Glomerular visceral epithelial cell (primary cell): ENCODE measurements around the gene LAMA3.

Experiments used
- DNase-seq: peaks from one replicate; pipeline ENCODE4 v3.0.0-alpha.2; 2016; ENCODE audit errors: extremely low spot score

Gene LAMA3

DNA sequence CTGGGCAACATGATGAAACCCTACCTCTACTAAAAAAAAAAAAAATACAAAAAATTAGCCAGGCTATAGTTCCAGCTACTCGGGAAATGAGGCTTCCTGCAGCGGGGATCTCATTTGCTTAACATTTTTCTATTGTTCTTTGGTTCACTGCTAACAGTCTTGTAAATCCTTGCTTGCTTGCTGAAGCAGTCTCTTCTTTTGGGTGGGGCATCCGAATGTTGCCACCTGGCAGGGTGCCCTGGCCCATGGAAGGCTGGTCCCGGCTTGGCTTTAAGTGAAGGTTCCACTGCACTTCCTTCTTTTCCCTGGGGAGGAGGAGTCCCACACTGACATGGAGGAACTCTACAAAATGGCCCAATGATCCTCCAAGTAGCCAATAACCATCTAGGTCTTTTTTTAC is 20.5 kb upstream of the LAMA3 start:
- DNase-seq: no peak

DNA sequence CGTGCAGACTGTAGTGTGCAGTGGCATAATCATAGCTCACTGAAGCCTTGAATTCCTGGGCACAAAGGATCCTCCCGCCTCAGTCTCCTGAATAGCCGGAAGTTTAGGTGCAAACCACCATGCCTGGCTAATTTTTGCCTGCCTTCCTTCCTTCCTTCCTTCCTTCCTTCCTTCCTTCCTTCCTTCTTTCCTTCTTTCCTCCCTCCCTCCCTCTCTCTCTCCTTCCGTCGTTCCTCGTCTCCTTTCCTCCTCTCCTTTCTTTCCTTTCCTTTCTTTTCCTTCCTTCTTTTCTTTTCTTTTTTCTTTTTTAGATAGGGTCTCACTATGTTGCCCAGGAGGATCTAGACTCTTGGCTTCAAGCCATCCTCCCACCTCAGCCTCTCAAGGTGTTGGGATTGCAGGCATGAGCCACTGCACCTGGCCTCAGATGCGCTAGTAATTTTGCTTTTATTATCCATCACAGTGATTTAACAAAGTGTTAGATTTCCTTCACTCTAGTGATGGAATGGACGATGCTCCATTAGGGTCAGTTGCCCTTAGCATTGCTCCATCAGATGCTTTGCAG is 20.0 kb upstream of the LAMA3 start:
- no peak for DNase-seq

DNA sequence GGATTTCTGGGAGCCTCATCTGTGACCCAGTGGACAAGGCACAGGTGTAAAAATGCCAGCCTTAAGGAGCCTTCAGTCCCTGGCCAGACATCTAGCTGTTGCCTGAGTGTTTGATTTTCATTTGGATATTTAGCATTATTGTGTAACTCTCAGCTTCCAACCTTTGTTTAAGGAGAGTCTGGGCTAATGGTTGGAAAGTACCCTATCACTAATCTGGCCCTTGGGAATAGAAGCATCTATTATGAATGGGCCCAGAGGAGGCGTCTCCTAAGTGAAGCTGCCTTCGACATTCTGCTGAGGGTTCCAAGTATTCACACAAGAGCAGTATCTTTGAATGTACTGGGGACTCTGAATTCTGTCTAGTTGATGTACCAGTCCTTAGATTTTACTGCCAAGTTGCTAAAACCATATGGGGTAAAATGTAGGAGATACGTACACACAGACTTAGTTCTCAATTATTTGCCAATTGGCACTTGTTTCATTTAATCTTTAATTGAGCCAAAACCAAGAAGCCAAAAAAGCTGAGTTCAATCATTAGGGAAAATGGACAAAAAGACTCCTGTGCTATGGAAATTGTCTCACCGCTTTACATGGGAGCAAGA is 19.3 kb upstream of the LAMA3 start:
- DNase-seq: no peak

DNA sequence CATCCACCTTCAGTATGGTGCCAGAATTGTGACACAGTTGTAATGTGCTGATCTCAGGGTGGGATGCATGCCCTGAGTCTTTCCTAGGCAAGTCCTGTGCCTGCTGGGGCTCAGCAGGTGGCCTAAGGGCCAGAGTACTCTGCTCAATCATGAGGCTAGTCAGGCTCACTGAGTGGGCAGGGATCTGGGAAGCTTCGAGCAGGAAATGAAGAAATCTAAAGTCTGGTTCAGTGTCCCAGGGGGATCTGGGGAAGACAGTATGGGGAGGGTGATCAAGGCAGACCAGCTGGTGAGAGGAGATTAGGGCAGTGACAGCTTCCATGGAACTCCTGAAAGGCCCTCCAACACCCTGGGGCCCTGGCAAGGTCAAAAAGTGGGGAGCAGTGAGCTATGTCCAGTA is 17.7 kb upstream of the LAMA3 start:
- no peak for DNase-seq

DNA sequence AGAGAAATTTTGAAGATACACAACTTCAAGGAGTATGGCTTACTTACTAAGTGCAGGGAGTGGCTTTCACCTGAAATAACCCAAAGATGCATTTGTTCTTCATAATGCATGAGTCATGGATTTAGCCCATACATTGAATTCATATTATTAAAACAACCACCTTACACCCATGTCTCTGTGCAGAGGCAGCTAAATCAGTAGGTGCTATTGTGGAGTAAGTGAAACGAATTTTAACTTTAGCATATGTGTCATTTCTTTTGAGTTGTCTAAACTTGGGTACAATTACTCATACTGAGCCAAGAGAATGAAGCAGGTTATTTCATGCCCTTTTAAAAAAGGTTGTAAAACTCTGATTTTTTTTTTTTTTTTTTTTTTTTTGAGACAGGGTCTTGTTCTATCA is 15.5 kb upstream of the LAMA3 start:
- no peak for DNase-seq

DNA sequence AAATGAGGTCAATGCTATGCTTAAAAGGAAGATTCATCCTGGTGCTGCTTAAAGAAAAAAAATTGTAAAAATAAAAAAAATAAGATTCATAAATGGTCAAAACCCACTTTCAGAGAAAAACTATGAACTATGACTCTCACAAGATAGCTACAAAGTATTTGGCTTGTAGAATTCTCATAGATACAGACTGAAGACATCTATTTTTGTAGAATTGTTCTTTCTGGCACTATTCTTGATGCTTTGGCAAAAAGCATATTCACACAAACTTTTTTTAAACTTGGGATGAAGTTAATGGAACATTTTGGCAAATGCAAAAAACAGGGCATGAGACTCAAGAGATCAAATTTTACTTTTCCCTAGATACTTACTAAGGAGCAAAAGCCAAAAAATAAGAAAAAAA is 14.0 kb upstream of the LAMA3 start:
- DNase-seq: no peak

DNA sequence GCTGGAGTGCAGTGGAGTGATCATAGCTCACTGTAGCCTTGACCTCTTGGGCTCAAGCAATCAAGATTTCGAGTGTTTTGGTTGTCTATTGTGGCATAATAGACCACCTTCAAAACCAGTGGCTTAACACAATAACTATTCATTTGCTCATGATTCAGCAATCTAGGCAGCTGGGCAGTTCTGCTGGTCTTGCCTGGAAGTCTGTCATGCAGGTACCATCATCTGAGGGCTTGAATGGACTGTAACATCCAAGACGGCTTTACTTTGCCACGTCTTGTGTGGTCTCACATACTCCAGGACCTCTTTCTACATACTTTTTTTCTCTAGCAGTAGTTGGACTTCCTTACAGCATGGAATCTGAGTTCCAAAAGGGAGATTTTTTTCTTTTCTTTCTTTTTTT is 13.4 kb upstream of the LAMA3 start:
- no peak for DNase-seq

DNA sequence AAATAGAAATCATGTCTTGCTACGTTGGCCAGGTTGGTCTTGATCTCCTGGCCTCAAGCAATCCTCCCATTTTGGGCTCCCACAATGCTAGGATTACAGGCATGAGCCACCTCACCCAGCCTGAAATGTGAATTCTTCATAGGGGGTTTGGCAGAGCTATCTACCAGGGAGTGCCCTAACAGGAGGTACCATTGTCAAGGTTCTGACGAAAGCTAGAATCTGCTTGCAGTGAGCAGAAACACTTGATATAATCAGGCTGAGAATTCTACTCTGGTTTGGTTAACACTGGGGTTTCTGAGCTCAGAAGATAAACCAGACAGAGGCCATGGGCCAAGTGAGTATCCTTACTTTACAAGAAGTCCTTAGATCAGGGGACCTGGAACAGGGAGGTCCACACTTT is 7.2 kb upstream of the LAMA3 start:
- no peak for DNase-seq

DNA sequence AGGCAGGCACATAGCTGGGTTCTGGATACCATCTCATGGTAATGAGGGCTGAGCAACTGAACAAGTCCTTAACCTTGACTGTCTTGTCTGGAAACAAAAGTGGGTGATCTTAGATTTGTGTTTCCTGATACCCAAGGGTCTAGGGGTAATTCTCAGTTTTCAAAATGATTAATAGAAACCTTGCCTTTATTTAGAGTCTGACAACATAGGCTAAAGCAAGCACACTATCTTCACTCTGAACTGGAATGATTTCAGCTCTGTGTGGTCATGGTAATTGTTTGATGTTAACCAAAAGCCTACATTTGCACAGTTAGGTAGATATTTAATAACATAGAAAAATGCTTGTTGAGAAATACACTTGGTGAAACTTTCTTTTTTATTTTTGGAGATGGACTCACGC is 6.8 kb upstream of the LAMA3 start:
- DNase-seq: no peak

DNA sequence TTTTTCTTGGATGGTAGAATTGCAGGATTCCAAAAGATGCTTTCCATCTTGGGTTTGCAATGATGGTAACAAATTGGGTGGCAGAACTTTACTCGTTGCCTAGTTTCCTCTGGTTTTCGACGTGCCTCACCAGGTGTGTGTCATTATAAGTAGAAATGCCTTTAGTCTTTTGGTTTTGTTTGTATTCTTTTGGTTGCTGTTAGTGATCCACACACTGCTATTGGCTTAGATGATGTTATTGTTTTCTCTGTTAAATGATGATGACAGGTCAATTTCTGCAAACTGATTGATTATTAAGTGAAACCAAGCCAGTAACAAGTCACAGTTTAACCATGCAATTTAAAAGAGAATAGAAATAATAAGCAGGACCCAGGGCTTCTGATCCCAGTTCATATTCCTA is 6.1 kb upstream of the LAMA3 start:
- no peak for DNase-seq

DNA sequence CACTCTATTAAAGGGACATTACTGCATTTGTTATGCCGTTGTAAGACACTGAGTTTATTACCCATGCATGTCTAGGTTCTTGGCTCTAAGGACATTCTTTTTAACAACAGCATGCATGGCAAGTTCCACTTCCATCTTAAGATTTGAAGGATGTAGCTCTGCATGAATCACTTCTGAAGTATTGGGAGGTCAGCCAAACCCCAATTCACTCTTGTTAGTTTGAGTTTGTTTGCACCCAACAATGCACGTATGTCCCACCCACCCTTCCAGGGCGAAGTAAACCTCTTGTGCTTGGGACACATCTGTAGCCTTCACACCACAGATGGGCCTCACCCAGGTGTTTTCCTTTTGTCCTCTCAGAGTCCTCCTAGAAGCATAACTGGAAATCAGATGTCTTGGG is 5.6 kb upstream of the LAMA3 start:
- no peak for DNase-seq

DNA sequence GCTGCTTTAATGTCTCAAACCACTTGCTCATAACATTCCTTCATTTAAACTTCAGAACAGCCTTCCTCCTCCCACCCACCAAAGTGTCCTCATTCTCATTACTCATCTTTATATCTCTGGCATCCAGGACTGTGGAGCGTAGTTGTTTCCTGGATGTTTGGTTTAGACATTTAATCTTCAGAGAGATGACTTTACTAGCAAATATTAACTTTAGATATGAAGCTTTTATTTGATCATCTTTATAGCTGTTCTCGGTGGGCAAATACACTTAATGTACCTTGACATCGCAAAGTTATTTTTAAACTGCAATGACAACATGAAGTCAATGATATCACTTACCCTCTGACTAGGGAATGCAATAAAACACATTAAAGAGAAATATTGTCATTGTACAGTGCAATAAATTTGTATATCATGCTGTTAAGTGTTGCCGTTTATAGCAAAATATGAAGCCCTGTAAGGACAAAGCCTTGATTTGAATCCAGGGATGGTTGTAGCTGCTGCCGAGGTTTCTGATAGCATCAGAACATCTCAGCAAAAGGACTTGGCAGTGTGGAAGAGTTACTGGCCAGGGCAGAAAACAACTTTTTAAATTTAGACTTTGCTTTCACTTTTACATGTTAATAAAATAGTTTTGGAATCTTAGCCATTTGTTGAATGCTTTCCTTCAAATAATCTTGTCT is 4.6 kb upstream of the LAMA3 start:
- DNase-seq: peak; percentile 72

DNA sequence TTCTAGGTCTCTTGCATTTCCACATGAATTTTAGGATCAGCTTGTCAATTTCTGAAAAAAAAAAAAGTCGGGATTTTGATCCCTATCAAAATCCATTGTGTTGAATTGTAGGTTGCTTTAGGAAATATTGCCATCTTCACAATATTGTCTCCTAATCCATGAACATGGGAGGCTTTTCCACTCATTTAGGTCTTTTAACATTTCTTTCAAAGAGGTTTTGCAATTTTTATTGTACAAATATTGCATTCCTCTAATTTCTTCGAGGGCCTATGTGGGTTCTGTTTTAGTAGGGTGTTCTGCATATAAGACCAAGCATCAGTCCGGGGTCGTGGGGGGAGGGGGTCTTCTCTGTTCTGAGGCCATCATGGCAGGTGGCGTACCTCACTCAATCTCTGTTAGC is 725 bp upstream of the LAMA3 start:
- DNase-seq: no peak

DNA sequence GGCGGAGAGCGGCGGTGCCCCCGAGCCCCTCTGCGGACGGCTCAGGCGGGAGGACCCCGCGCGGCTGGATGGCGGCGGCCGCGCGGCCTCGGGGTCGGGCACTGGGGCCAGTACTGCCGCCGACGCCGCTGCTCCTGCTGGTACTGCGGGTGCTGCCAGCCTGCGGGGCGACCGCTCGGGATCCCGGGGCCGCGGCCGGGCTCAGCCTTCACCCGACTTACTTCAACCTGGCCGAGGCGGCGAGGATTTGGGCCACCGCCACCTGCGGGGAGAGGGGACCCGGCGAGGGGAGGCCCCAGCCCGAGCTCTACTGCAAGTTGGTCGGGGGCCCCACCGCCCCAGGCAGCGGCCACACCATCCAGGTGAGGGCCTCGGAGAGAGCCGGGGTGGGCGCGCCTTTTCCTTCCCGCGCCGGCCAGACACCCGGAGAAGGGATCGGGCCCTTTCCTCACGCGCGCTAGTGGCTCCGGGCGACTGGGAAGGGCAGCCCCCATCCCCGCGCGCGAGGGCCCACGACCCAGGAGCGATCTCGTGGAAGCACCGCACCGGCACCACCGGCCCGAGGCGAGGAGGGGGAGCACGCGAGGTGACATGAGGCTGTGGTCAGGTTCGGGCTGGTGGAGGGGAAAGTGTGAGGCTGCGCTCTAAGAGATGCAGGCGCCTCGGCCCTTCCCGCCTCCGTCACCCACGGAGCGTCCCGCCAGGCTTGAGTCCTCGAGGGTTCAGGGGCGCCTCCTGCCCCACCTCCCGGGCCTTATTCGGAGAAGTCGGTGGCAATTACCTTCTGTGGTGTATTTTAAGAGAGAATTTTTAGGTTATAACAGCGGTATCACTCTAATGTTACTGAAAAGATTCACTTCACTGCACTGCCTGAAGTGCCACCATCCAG is 607 bp downstream of the LAMA3 start:
- no peak for DNase-seq

DNA sequence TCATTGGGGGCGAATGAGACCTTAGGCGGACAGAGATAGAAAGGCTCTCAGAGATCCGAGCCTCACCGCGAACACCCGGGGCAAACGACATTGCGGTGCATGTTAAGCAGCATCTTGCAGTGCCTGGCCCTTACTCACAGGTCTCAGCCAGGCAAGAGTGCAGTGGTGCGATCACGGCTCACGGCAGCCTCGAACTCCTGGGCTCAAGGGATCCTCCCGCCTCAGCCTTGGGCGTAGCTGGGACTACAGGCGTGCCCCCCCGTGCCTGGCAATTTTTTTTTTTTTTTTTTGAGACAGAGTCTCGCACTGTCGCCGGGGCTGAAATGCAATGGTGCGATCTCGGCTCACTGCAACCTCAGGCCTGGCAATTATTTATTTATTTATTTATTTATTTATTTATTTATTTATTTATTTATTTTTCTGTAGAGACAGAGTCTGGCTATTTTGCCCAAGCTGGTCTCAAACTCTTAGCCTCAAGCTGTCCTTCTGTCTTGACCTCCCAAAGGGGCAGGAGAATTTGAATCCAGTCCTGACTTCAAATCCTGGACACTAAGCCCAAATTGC is 1.3 kb downstream of the LAMA3 start:
- peak; percentile 27 for DNase-seq

DNA sequence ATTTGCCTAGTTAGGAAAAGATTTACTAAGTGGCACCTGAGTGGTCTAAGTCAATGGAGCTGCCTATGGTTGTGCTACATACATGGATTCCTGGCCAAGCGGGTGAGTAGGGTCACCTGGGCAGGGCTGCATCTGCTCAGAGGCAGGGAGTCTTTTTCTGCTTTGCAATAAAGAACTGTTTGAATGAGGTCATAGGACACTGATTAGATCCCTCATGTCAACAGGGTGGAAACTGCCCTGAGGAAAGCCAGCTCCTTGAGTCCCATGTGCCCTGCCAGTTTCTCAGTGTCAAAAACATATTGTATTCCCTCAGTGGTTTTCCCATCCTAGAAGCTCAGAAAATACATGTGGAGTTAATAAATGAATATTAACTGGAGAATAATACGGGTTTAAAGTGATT is 4.6 kb downstream of the LAMA3 start:
- DNase-seq: no peak

DNA sequence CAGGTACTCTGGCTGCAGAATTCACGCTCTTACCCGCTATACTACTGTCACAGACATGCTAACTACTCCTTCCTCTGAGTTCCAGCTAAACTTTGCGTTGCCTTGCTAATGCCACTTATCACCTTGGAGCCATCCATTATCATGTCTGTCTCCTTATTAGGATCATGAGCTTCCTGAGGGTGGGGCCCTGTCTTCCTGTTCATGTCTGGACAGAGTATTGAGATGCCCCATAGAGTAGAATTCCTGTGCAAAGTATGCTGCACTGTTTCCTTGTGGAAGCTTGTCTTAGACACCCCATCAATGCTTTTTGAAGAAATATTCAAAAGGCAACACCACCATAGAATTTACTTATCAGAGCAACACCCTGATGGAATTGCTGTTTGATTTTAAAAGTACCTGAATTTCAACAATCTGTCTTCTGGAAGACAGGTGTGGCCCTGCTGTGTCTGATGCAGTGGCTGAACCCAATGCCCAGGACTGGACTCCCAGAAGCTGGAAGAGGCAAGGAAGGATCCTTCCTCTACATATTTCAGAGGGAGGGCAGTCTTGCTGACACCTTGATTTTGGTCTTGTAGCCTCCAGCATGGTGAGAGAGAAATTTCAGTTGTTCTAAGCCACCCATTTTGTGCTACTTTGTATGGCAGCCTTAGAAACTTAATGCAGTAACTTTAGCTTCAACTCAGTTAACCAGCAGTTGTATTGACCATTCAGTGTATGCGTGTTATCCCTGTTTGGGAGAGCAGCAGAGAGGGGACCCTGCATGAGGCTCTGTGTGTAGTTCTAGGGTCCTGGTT is 5.6 kb downstream of the LAMA3 start:
- no peak for DNase-seq

DNA sequence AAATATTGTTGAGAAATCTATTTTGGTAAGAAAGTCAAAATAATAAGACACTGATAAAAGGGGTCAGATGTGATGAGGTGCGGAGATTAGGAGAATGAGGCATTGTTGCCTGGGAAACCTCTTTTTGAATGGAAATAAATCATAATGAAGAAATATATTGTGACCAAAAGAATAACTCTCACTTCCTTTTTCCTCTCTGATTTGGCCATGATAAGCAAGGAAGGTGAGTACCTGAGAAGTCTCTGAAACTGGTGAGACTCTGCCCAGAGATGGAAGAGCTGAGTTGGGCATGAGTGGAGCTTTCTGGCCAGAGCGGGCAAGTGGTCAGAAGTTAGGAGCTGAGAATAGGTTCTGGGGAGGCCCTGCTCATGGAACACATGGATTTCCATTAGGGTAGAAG is 11.8 kb downstream of the LAMA3 start:
- no peak for DNase-seq

DNA sequence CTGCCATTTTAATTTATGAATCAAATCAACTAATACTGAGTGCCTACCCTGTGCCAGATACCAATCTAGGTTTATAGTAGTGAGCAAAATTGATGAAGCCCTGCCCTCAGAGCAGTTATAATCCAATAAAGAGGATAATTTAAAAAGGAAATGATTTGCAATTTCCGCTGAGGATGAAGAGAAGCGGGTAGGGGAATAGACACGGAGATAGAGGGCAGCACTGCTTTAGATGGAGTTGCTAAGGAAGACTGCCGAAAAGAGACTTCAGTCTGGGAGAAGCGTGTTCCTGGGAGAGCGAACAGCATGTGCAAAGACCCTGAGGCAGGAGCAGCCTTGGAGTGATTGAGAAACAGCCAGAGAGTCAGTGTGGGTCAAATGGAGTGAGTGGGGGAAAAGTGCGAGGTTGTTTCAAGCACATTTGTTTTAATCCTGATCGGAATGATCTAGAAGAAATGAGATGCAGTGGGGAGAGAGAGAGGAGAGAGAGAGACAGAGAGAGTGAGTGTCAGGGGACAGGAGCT is 12.4 kb downstream of the LAMA3 start:
- DNase-seq: no peak

DNA sequence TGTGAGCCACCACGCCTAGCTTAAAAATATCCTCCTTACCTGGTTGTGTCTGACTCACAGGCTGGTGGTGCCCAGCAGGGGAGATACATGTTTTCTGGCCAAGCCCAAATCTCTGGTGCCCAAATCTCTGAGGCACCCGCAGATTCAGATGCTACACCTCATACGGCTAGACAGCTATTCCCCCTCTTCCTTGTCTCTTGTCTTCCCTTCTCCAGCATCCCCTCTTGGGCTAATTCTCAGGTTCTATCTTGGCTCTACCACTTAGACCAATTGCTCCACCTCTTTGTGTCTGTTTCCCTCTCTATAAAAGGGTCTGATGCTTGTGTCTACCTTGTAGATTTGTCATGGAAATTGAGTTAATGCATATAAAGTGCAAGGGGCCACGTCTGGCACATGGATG is 13.4 kb downstream of the LAMA3 start:
- DNase-seq: no peak
